HG02943 (cell line): ENCODE measurements around the gene GSTM3.

Experiments
- ATAC-seq: cut with Tn5 transposase; IDR thresholded peaks from one replicate; pipeline ENCODE4 v1.9.1; 2021; ENCODE audit warnings: mild to moderate bottlenecking, low read depth, moderate library complexity; ENCODE audit not compliant: unreplicated experiment

GSTM3 gene

GRCh38 chr1:109740615-109741373 is at the start of gene GSTM3:
TSS of gene GSTM3 (minus strand) at chr1:109741038. CDS start at chr1:109740287, 751 bp downstream.
- ATAC-seq: no peak

DNA sequence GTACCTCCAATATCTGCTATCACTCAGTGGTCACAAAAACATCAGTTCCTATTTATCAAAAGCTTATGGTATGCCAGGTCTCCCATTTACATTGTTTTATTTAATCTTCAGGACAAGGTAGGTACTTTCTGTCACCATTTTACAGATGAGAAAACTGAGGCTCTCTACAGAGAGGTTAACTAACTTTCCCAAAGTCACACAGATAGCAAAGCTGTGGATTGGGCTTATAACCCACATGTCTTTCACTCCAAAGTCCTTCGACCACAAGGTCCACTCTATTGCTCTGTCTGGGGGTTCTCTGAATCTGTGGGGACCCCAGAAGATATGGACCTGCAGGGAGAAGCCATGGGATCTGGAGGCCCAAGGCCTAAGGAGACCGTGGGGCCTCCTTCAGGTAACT is 49.5 kb upstream of the GSTM3 start:
- no peak for ATAC-seq

DNA sequence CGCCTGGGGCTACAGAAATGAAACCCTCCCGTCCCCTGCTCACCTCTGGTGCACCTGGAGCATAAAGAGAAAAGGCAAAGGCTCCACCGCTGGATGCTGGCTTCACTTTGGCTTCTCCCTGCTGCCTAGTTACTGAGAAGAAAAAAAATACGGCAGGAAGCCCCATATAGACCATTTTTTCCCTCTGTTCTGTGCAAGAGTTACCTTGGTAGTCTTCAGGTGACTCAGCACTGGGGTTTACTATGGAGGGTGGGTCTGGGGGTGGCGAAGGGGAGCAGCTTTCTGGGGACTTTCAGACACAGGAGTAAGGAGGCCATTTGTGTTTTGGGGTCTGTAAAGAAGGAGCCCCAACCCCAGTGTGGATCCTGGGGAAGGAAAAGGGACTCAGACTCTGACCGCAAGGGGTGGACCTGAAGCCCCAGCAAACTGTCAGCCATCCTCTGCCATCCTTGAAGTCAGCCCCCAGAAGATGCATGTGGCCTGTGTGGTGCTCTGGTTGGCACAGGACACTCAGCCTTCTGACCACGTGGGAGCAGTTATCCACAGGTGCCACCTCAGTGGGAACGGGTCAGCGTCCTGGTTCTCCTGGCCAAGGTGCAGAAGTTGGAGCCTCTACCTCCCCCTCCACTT is 48.8 kb upstream of the GSTM3 start:
- ATAC-seq: no peak

DNA sequence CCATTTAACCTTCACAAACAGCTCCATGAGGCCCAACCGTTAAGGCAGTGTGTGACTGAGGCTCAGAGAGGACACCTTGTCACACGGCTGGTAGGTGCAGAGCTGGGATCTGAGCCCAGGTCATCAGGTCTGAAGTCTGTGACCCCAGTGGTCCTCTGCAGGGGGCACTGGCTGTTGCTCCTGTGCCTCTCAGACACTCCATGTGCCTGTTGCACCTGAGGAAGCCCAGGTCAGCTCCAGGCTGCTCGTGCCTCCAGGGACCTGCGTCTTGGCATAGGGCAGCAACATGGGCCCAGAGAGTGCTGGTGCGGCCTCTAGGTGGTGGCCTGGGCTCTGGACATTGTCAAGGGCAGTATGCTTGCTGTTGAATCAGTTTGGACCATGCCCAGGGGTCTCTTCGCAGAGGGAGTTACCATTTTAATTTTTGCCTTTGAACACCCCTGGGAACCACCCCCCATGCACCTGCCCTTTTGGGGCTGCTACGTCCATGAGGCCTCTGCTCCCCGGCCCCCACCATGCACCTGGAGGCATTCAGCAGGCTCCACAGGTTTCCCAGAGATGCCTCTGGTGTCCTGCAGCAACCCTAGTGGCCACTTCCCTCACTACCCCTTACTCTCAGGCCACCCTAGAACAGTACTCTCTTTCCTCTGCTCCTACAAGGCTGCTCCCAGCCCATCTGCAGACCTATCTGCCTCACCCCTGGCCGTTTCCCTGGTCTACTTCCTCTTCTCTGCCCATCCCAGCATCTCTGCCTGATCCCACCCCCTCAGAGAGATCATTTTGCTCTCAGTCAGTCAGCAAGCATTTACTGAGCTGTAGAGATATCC is 48.1 kb upstream of the GSTM3 start:
- ATAC-seq: no peak

- ATAC-seq: no peak
Measured at GRCh38 chr1:109787845-109788601, 47.2 kb upstream of the GSTM3 start.

DNA sequence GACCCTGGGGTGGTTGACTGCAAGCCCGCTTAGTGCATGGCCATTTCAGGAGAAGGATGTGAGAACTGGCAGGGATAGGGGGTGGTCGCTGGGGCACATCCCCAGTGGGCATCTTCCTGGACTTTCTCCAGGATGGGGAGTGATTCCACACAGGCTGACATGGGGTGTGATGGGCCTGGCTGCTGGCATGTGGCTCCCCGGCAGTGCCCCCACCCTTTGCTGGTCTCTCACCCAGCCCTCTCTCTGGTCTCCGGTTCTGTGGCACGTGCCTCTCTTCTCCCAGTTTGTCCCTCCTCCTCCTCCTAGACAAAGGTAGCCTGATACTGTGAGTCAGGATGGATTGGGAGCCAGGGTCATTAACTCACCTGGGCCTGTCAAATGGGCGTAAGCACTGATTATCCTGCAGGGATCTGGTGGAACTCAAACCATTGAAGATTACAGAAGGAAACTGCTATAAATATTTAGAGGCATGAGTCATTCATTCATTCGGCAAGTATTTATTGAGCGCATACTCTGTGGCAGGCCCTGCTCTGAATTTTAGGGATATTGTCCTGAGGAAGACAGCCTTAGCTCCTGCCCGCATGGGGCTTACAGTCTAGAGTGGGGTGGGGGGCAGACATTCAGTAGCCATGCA is 46.5 kb upstream of the GSTM3 start:
- ATAC-seq: no peak

DNA sequence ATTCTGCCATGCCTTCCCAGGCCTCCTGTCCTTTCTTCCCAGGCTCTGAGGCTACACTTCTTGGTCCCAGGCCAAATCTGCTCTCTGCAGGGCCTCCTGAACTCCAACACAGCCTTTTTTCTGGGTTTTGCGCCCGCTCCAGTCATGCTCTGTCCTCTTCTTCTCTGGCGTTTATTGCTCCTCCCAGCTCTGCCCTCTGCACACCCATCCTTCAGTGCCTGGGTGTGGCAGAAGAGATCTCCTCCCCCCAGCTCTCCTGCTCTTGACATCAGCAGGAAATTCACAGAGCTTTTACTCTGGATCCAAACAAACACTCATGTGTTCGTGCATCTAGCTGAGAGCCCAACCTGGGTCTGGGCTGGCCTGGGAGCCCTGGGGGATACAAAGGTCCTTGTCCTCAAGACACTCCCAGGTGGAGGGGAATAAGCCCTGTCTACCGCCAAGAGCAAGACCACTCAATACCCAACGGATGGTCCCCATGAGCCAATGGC is 45.7 kb upstream of the GSTM3 start:
- ATAC-seq: no peak

GRCh38 chr1:109786112-109786480 is 45.3 kb upstream of the GSTM3 start:
- ATAC-seq: no peak

- ATAC-seq: no peak
Measured at GRCh38 chr1:109785446-109786111, 44.7 kb upstream of the GSTM3 start.

- no peak for ATAC-seq
Measured at GRCh38 chr1:109784551-109785252, 43.9 kb upstream of the GSTM3 start.

GRCh38 chr1:109783436-109783835 is 42.6 kb upstream of the GSTM3 start:
- no peak for ATAC-seq

DNA sequence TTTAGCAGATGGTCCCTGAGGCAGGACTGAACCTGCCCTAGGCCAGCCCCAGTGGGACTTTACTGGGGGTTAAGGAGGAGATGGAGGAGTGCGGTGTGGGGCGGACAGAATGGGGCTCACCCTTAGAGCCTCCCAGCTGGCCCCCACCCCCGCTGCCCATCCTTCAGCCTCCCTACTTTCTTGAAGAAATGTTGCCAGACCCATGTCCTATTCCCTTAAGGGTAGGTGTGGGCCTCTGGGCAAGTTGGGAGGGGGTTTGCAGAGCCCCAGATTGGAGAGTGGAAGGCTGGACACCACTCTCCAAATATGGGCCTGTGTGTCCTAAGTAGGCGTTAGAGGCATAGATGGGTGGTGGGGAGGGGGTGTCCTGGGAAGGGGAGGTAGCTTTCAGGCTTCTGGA is 42.1 kb upstream of the GSTM3 start:
- ATAC-seq: no peak

GRCh38 chr1:109782514-109782913 is 41.7 kb upstream of the GSTM3 start:
- ATAC-seq: no peak

DNA sequence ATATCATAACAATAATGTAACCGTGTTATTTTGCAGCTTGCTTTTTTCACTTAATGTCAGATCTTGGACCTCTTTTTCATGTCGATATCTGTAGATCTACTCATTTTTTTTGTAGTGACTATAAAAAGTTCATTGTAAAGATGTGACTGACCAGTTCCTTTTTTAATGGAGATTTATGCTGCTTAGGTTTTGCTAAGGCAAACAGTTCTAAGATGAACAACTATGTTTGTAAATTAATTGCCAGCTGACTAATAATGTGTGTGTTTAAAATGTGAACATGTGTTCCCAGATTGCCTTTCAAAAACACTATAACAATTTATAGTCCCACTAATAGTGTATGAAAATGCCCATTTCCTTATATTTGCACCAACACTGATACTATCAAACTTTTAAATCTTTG is 41.0 kb upstream of the GSTM3 start:
- ATAC-seq: no peak

DNA sequence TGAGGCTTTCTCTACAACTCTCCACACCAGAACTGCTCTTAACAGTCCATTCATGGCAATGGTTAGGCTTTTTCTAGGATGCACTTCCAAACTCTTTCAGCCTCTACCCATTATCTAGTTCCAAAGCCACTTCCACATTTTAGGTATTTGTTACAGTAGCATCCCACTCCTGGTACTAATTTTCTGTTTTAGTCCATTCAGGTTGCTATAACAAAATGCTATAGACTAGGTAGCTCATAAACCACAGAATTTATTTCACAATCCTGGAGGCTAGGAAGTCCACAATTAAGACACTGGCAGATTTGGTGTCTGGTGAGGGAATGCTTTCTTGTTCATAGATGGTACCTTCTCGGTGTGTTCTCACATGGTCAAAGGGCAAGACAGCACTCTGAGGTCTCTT is 40.1 kb upstream of the GSTM3 start:
- no peak for ATAC-seq

DNA sequence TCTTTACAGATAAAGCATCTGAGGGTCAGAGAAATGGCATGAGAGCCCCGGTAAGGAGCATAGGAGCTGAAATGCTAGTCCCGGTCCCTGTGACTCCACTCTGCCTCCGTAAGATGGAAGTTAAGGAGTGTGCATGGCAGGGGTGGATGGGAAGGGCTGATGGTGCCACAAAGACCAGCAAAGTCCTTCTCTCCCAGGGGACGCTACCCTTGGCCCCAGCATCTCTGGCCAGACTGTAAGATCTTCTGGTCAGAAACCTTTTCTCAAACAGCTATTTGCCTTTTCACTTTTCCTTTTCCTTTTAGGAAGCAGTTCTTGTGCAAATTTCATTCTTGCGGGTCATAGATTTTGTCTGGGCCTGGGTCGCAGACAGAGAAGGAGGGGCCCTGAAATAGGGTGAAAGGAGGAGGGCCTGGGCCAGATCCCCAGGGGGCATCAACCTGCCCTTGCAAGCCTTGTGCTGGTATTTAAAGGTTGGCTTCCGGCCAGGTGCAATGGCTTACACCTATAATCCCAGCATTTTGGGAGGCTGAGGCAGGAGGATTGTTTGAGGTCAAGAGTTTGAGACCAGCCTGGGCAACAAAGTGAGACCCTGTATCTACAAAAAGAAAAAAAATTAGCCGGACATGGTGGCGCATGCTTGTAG is 37.3 kb upstream of the GSTM3 start:
- ATAC-seq: no peak

- ATAC-seq: no peak
Measured at GRCh38 chr1:109777436-109777835, 36.6 kb upstream of the GSTM3 start.

- no peak for ATAC-seq
Measured at GRCh38 chr1:109776911-109777310, 36.1 kb upstream of the GSTM3 start.
